ENCODE data around the gene SGSH. TPM values are rescaled to one million over a fixed set of nuclear protein-coding genes. Genes with fewer than 3 reads are reported as not detected.
A peak's percentile ranks its signal among the peaks of the same experiment; 100 is the strongest.

SGSH gene
- total RNA-seq, 2 donors from 2014 or later = 40.4 to 42.5 TPM

- Mint-ChIP-seq H3K36me3 (ENCODE audit: low read depth) (peaks cover 16% of the 10 kb centered on the region), H3K4me3 (no peak overlapping the region), H3K27ac (no peak overlapping the region), H3K9me3 (no peaks in the 10 kb centered on the region), H3K4me1 (no peaks in the 10 kb centered on the region), H3K27me3 (ENCODE audit: insufficient read depth) (no peaks in the 10 kb centered on the region)
- H3K4me1 ChIP-seq (ENCODE audit: control insufficient read depth, insufficient read depth, low read length) = no peaks in the 10 kb centered on the region
- no peaks in the 10 kb centered on the region for H3K9me3 ChIP-seq (ENCODE audit: control insufficient read depth, low read length)
- 90 to 93% methylated on average over 12 to 13 of the region's 13 CpGs for WGBS, 2 experiments (ENCODE audit: insufficient coverage in 1 of 2, insufficient read length in 1 of 2)
- H3K9ac ChIP-seq (ENCODE audit: extremely low read depth, low read length, poor library complexity, severe bottlenecking) = no peak overlapping the region
- H3K36me3 ChIP-seq (ENCODE audit: control insufficient read depth, insufficient read depth, low read length) = peaks cover 8% of the 10 kb centered on the region
- H3K4me3 ChIP-seq (ENCODE audit: low read length) = no peak overlapping the region
- no peak overlapping the region for H3K27ac ChIP-seq (ENCODE audit: low read depth, low read length)
- DNase-seq = no peak
- H3K27me3 ChIP-seq (ENCODE audit: control insufficient read depth, insufficient read depth, low read length, poor library complexity, severe bottlenecking) = no peaks in the 10 kb centered on the region
- no peak for TF ChIP-seq CTCF (conservative IDR thresholded peaks at IDR 0.05)
These were observed 14.3 kb downstream of the SGSH start for GRCh38 chr17:80205811-80206210.

- Histone ChIP-seq H3K36me3 (ENCODE audit: control insufficient read depth, insufficient read depth, low read length) (peaks cover 4% of the 10 kb centered on the region), H3K27me3 (ENCODE audit: control insufficient read depth, insufficient read depth, low read length, poor library complexity, severe bottlenecking) (no peaks in the 10 kb centered on the region), H3K9ac (ENCODE audit: extremely low read depth, low read length, poor library complexity, severe bottlenecking) (no peak overlapping the region), H3K4me3 (ENCODE audit: low read length) (no peak overlapping the region), H3K9me3 (ENCODE audit: control insufficient read depth, low read length) (no peaks in the 10 kb centered on the region), H3K27ac (ENCODE audit: low read depth, low read length) (no peak overlapping the region), H3K4me1 (ENCODE audit: control insufficient read depth, insufficient read depth, low read length) (no peaks in the 10 kb centered on the region)
- no peak for DNase-seq
- H3K36me3 Mint-ChIP-seq (ENCODE audit: low read depth) = peaks cover 8% of the 10 kb centered on the region
- TF ChIP-seq CTCF (conservative IDR thresholded peaks at IDR 0.05) = no peak
- no peak overlapping the region for H3K4me3 Mint-ChIP-seq
- no peaks in the 10 kb centered on the region for H3K9me3 Mint-ChIP-seq
- no peak overlapping the region for H3K27ac Mint-ChIP-seq
- no peaks in the 10 kb centered on the region for H3K4me1 Mint-ChIP-seq
- H3K27me3 Mint-ChIP-seq (ENCODE audit: insufficient read depth) = no peaks in the 10 kb centered on the region
- WGBS, 2 experiments (ENCODE audit: insufficient coverage in 1 of 2, insufficient read length in 1 of 2) = 84 to 88% methylated on average over 13 to 19 of the region's 19 CpGs
These were observed 15.3 kb downstream of the SGSH start for GRCh38 chr17:80204626-80205468.

GRCh38 chr17:80203471-80203963 is 16.6 kb downstream of the SGSH start:
- H3K4me1 Mint-ChIP-seq = no peaks in the 10 kb centered on the region
- Histone ChIP-seq H3K9ac (ENCODE audit: extremely low read depth, low read length, poor library complexity, severe bottlenecking) (no peak overlapping the region), H3K4me3 (ENCODE audit: low read length) (no peak overlapping the region), H3K27me3 (ENCODE audit: control insufficient read depth, insufficient read depth, low read length, poor library complexity, severe bottlenecking) (no peaks in the 10 kb centered on the region), H3K9me3 (ENCODE audit: control insufficient read depth, low read length) (no peaks in the 10 kb centered on the region), H3K4me1 (ENCODE audit: control insufficient read depth, insufficient read depth, low read length) (no peaks in the 10 kb centered on the region), H3K27ac (ENCODE audit: low read depth, low read length) (no peak overlapping the region), H3K36me3 (ENCODE audit: control insufficient read depth, insufficient read depth, low read length) (no peaks in the 10 kb centered on the region)
- peak; percentile 67 for DNase-seq
- H3K27me3 Mint-ChIP-seq (ENCODE audit: insufficient read depth) = no peaks in the 10 kb centered on the region
- peaks cover 4% of the 10 kb centered on the region for H3K36me3 Mint-ChIP-seq (ENCODE audit: low read depth)
- no peak overlapping the region for H3K4me3 Mint-ChIP-seq
- H3K27ac Mint-ChIP-seq = no peak overlapping the region
- WGBS, 2 experiments (ENCODE audit: insufficient coverage in 1 of 2, insufficient read length in 1 of 2) = 89 to 98% methylated on average over 7 to 11 of the region's 11 CpGs
- no peaks in the 10 kb centered on the region for H3K9me3 Mint-ChIP-seq
- peak; percentile 44 for TF ChIP-seq CTCF (conservative IDR thresholded peaks at IDR 0.05)
